Measurements from ENCODE around the gene TNFRSF19. TPM values are rescaled to one million over a fixed set of nuclear protein-coding genes. Genes with fewer than 3 reads are reported as not detected.

The TNFRSF19 gene
- total RNA-seq, 2 experiments from 2014 or later = 0.06 to 0.08 TPM

- Mint-ChIP-seq H3K27ac (no peak overlapping the region), H3K9me3 (peaks cover under 1% of the 10 kb centered on the region), H3K27me3 (no peaks in the 10 kb centered on the region), H3K4me3 (no peak overlapping the region), H3K4me1 (no peaks in the 10 kb centered on the region), H3K36me3 (no peaks in the 10 kb centered on the region)
- no peak for DNase-seq
Observed at GRCh38 chr13:23707674-23708073, 137.5 kb downstream of the TNFRSF19 start.

GRCh38 chr13:23709536-23709935 is 139.3 kb downstream of the TNFRSF19 start:
- Mint-ChIP-seq H3K36me3 (no peaks in the 10 kb centered on the region), H3K27ac (no peak overlapping the region), H3K27me3 (peaks cover 4% of the 10 kb centered on the region), H3K9me3 (peaks cover 1% of the 10 kb centered on the region), H3K4me1 (no peaks in the 10 kb centered on the region), H3K4me3 (no peak overlapping the region)
- DNase-seq = no peak

GRCh38 chr13:23710366-23710765 is 140.2 kb downstream of the TNFRSF19 start:
- H3K27ac Mint-ChIP-seq = no peak overlapping the region
- H3K9me3 Mint-ChIP-seq = peaks cover 1% of the 10 kb centered on the region
- no peak overlapping the region for H3K4me3 Mint-ChIP-seq
- no peaks in the 10 kb centered on the region for H3K4me1 Mint-ChIP-seq
- peaks cover 4% of the 10 kb centered on the region for H3K27me3 Mint-ChIP-seq
- no peaks in the 10 kb centered on the region for H3K36me3 Mint-ChIP-seq
- DNase-seq = no peak

- peaks cover 1% of the 10 kb centered on the region for H3K9me3 Mint-ChIP-seq
- H3K4me3 Mint-ChIP-seq = no peak overlapping the region
- peaks cover 4% of the 10 kb centered on the region for H3K27me3 Mint-ChIP-seq
- H3K27ac Mint-ChIP-seq = no peak overlapping the region
- no peak for DNase-seq
- H3K4me1 Mint-ChIP-seq = no peaks in the 10 kb centered on the region
- H3K36me3 Mint-ChIP-seq = no peaks in the 10 kb centered on the region
Observed at GRCh38 chr13:23711355-23711754, 141.1 kb downstream of the TNFRSF19 start.

- Mint-ChIP-seq H3K27me3 (peaks cover 4% of the 10 kb centered on the region), H3K9me3 (peaks cover 1% of the 10 kb centered on the region)
Observed at GRCh38 chr13:23714672-23715071, 144.5 kb downstream of the TNFRSF19 start.

GRCh38 chr13:23715092-23715761 is 145.0 kb downstream of the TNFRSF19 start:
- Mint-ChIP-seq H3K4me3 (no peak overlapping the region), H3K27me3 (peaks cover 4% of the 10 kb centered on the region), H3K9me3 (peaks cover 1% of the 10 kb centered on the region), H3K4me1 (peaks cover 14% of the 10 kb centered on the region), H3K27ac (no peak overlapping the region), H3K36me3 (no peaks in the 10 kb centered on the region)
- DNase-seq = no peak

More at GRCh38 chr13:23714672-23715071, 144.5 kb downstream of the TNFRSF19 start:
- H3K27ac Mint-ChIP-seq = no peak overlapping the region
- DNase-seq = no peak
- no peak overlapping the region for H3K4me3 Mint-ChIP-seq
- no peaks in the 10 kb centered on the region for H3K36me3 Mint-ChIP-seq
- H3K4me1 Mint-ChIP-seq = peaks cover 14% of the 10 kb centered on the region

- no peak overlapping the region for H3K27ac Mint-ChIP-seq
- H3K27me3 Mint-ChIP-seq = peaks cover 4% of the 10 kb centered on the region
- no peak for DNase-seq
- peaks cover 14% of the 10 kb centered on the region for H3K4me1 Mint-ChIP-seq
- no peak overlapping the region for H3K4me3 Mint-ChIP-seq
- peaks cover 1% of the 10 kb centered on the region for H3K9me3 Mint-ChIP-seq
- no peaks in the 10 kb centered on the region for H3K36me3 Mint-ChIP-seq
Observed at GRCh38 chr13:23715762-23716235, 145.6 kb downstream of the TNFRSF19 start.

- peaks cover 4% of the 10 kb centered on the region for H3K27me3 Mint-ChIP-seq
Observed at GRCh38 chr13:23716401-23716800, 146.2 kb downstream of the TNFRSF19 start.

GRCh38 chr13:23718996-23719395 is 148.8 kb downstream of the TNFRSF19 start:
- H3K27me3 Mint-ChIP-seq = peaks cover 1% of the 10 kb centered on the region
- peaks cover 4% of the 10 kb centered on the region for H3K36me3 Mint-ChIP-seq
- H3K4me1 Mint-ChIP-seq = peaks cover 14% of the 10 kb centered on the region
- H3K27ac Mint-ChIP-seq = no peak overlapping the region
- H3K4me3 Mint-ChIP-seq = no peak overlapping the region
- no peak for DNase-seq
- no peaks in the 10 kb centered on the region for H3K9me3 Mint-ChIP-seq

More at GRCh38 chr13:23716401-23716800, 146.2 kb downstream of the TNFRSF19 start:
- Mint-ChIP-seq H3K4me1 (peaks cover 14% of the 10 kb centered on the region), H3K9me3 (peaks cover 1% of the 10 kb centered on the region), H3K4me3 (no peak overlapping the region), H3K36me3 (no peaks in the 10 kb centered on the region), H3K27ac (no peak overlapping the region)
- DNase-seq = no peak

- Mint-ChIP-seq H3K36me3 (peaks cover 6% of the 10 kb centered on the region), H3K27ac (no peak overlapping the region), H3K9me3 (no peaks in the 10 kb centered on the region), H3K4me1 (peaks cover 10% of the 10 kb centered on the region), H3K27me3 (no peaks in the 10 kb centered on the region), H3K4me3 (no peak overlapping the region)
- DNase-seq = no peak
Observed at GRCh38 chr13:23722726-23723453, 152.7 kb downstream of the TNFRSF19 start.

- Mint-ChIP-seq H3K27me3 (no peaks in the 10 kb centered on the region), H3K36me3 (peaks cover 8% of the 10 kb centered on the region), H3K4me1 (peaks cover 10% of the 10 kb centered on the region), H3K4me3 (no peak overlapping the region), H3K27ac (no peak overlapping the region), H3K9me3 (no peaks in the 10 kb centered on the region)
- no peak for DNase-seq
Observed at GRCh38 chr13:23723471-23723870, 153.3 kb downstream of the TNFRSF19 start.

- Mint-ChIP-seq H3K27ac (no peak overlapping the region), H3K4me1 (peaks cover under 1% of the 10 kb centered on the region), H3K27me3 (no peaks in the 10 kb centered on the region), H3K4me3 (no peak overlapping the region), H3K9me3 (no peaks in the 10 kb centered on the region), H3K36me3 (peaks cover 8% of the 10 kb centered on the region)
- no peak for DNase-seq
Observed at GRCh38 chr13:23724196-23724970, 154.2 kb downstream of the TNFRSF19 start.

Measured in activated naive CD8-positive, alpha-beta T cell treated with anti-CD3 and anti-CD28 coated beads for 36 hours (primary cell).